ENCODE data around the gene IGSF21.

The IGSF21 gene

GRCh38 chr1:18232052-18232451, 124.5 kb downstream of the IGSF21 start:
- no peak for DNase-seq

DNA sequence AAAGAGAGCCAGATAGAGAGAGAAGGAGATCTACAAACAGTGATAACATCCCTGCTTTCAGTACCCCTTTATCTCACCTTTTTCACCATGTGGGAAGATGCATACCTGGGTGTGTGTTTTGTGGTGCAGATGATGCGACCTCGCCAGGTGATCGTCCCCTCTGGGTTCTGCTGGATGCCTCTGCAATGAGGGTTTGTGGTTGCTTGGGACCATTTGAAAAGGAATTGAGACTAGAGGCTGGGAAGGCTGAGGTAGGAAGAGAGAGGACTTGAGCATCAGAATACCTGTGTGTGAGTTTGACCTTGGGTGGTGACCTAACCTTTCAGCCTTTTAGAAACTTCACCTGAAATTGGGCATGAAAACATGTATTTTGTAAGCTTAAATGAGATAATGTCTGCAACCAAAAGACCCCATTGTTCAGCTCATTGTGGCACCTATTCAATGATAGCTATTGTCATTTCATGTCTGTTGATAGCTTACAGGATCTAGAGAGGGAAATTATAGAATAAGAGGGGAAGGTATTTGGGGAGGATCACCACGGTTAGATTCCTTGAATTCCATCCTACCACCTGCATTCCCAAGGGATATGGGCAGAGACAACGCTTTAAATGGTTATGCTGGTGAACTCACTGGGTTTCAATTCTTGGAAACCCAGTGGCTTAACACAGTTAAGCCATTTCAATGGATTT, 125.7 kb downstream of the IGSF21 start:
- no peak for DNase-seq

- DNase-seq = no peak
Observed at GRCh38 chr1:18234790-18235242, 127.2 kb downstream of the IGSF21 start.

DNA sequence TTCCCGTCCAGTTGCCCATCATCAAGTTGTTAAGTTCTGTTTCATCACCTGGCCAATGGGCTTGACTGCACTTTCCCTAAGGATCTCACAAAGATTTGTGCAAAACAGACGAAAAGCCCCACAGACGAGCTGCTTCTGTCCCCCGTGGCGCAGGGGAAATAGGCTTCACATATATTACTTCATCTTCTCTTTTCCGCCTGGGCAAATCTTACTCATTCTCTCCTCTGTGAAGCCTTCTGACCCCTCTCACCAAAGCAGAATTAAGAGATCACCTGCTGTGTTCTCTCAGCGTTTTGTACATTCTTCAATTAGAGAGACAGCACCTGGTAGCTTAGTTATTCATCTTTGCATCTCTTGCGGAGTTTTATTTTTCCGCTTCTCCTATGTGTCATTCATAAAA, 129.8 kb downstream of the IGSF21 start:
- DNase-seq = no peak

DNA sequence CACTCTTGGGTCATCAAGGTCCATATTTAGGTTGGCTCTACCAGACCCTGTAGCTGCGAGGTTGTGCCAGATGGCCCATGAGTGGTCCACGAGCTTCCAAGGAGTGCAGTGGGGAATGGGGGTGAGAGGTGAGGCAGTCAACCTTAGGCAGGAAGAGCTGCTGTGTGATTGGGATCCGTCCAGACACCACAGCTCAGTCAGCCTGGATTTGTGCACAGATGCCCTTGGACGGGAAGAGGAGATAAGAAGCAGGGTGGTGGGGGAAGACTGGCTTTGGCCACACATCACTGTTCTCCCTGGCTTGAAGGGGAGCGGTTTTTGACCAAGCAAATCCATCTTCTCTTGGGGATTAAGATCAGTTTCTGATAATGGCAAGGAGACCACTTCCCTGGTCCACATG, 130.6 kb downstream of the IGSF21 start:
- DNase-seq = no peak

DNA sequence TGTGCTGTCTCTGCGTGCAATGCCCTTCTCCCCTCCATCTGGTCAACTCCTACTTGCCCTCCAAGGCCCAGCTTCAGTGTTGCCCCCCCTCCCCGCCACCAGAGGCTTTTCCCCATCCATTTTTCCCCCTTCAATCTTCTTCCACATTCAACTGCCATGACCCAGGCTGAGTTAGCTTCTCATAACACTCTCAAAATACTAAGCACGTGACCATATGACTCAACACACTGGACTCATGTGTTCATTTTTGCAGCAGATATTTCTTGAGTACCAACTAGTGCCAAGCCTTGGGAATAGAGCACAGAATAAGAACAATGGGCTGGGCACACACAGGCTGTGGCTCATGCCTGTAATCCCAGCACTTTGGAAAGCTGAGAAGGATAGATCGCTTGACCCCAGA, 132.1 kb downstream of the IGSF21 start:
- DNase-seq = no peak

DNA sequence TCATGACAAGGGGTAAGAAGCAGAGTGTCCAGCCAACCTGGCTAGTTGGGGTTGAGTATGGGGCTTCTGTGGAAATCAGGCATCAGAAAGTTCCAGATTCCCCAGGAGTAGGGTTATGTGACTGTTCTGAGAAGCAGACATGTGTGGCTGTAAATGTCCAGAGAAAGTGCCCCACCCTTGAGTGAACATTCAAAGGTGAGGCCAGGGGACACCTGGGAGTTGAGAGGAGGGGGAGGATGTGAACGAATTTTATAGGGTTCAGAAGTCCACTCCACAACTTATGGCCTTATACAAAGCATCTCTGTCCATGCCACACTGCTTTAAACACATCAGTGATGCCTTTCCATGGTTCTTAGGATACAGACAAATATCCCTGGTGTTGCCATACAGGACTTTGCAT, 133.3 kb downstream of the IGSF21 start:
- DNase-seq = no peak

GRCh38 chr1:18241891-18242290, 134.3 kb downstream of the IGSF21 start:
- DNase-seq = no peak

- no peak for DNase-seq
Observed at GRCh38 chr1:18243503-18244175, 136.0 kb downstream of the IGSF21 start.

GRCh38 chr1:18244762-18245161, 137.2 kb downstream of the IGSF21 start:
- DNase-seq = no peak

DNA sequence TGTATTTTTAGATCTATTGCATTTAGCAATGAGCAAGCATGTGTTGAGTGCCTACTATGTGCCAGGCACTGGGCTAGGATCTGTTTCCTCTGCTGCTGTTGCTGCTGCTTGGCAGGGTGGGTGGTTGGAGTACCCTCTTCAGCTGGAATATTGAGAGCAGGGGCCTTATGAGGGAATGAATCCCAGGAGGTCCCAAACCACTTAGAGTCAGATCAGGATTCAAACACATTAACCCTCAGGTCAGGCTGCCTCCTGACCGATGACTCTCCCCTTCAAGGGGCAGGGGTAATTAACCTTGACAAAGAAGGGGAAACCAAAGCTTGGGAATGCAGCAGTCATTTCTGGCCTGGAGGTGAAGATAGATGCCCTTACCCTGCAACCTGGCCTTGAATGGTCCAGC, 138.0 kb downstream of the IGSF21 start:
- no peak for DNase-seq

- no peak for DNase-seq
Observed at GRCh38 chr1:18246543-18246942, 138.9 kb downstream of the IGSF21 start.

DNA sequence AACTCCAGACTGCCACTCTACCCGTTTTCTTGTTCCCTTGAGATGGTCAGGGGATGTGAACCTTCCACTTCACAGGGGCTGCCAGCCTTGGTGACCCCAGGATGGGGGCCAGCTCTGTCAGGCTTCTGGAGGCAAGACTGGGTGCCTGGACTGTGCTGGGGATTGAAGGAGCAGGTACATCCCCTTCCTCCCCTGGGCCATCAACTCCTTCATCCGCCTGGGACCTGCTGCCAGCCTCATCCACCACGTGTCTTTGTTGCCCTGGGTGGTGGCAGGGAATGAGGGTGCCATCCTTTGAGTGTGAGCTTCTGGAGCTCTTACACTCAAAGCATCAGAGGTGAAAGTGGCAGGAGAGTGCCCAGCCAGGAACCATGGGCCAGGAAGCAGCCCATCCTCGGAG, 139.6 kb downstream of the IGSF21 start:
- no peak for DNase-seq

DNA sequence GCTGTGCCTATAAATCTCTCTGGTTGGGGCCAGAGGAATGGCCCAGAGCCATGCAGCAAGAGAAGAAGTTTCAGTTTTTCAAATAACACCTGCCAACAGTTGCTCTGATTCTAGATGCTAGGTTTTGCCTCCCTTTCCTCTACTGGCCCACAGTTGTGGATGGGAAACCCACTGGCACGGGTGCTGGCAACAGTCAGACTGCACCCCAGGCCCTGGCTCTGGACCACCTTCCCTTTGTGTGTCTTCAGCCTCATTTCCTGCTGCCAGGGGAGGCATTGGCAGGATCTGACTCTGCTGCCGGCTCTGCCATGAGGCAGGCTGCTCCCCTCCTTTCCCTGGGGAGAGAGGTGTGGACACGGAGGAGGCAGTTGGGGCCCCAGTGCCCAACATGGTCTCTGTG, 142.0 kb downstream of the IGSF21 start:
- no peak for DNase-seq

DNA sequence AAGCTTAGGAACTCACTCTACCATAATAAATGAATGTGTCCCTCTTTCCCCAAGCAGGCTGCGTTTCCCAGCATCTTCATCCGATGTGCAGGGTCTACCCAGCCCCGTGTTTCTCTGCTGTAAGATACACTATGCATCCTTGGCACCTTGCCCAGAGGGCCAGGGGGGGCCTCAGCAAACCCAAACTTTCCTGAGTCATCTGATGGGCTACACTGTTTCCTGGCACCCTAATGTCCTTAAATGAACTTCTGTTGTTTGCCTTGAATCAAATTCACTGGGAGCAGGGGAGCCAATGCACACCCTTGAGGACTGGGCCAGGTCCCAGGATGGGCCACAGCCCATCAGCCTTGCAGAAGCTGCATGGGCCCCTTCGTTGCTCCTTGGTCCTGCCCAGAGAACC, 145.5 kb downstream of the IGSF21 start:
- no peak for DNase-seq

- no peak for DNase-seq
Observed at GRCh38 chr1:18256282-18257235, 149.0 kb downstream of the IGSF21 start.

DNA sequence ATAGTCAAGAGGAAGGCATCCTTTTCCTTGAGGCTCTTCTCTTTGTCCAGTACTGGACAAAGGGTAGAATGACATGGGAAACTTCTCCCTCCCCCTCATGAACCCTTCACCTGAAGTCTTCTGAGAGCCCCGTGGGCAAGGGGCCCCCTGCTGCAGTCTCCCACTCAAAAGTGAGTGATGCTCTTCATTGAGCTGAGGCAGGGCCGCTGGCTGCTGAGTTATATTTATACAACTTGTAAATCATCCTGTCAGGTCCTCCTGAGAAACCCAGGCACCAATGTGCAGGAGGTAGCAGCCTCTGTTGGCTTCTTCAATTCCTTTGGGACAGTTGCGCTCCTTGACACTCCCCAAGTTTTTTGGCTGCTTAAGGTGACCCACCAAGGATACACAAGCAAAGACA, 150.2 kb downstream of the IGSF21 start:
- no peak for DNase-seq

GRCh38 chr1:18261891-18262290, 154.3 kb downstream of the IGSF21 start:
- DNase-seq = no peak

DNA sequence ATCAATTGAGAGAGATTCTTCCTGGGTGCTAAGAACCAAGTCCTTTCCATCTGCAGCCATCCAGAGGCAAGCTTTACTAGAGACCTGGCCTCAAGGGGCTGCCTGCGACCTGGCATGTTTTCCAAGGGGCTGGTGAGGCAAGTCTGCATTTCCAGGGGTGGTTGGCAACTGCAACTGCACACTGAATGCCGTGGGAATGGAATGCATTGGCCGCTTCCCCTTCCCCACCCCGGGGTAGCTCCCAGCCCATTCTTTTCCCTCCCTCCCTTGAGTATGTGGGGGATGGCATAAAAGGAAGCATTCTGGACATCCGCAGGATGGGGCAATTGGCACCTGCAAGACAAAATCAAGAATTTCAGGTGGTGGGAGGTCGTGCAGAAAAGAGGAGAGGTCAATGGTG, 155.1 kb downstream of the IGSF21 start:
- DNase-seq = no peak

DNA sequence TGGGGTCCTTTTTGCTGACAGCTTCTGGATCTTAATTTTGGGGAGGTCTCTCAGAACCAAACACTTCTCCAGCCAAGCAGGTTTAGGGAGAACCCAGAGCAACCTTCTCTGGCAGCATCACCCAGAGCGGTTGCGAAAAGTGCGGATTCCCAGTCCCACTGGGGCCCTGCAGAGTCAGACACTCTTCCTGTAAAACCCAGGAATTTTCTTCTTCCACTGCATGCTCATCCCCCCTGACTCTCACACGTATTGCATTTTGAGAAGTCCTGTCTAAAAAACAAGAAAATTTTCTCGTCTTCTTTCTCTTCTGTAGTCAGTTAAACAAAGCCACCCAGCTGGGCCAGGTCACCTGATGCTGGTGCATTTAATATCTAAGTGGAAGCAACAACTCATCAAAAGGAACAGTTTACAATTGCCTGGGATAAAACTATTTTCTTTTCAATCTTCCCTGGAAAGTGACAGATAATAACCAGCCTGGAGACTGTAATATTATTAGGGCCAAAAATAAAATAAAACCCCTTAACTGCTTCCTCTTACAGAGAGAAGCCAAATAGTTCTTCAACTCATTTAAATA, 156.0 kb downstream of the IGSF21 start:
- no peak for DNase-seq

DNA sequence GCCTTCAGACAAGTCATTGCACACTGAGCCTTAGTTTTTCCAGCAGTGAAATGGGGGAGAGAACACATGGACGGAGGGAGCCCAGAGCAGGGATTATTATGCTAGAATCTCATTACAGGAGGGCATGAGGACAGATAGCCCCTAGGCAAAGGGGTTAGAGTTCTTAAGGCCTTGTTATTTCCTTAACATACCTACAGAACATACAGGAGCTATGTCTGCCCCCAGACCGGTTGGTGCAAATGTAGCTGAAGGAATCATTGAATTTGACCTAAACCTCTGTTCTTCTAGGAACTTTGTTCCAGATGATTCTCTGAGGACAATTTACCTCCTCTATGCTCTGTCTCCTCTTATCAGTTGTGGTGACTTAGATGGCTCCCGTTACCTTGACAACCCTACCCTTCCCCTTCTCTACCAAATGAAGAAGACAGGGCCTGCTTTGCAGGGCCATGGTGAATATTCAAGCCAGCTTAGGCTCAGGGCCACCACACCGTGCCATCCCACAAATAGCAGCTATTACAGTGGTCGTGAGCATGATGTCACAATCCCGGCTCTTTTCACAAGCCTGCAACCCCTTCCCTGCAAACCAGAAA, 156.9 kb downstream of the IGSF21 start:
- no peak for DNase-seq

DNA sequence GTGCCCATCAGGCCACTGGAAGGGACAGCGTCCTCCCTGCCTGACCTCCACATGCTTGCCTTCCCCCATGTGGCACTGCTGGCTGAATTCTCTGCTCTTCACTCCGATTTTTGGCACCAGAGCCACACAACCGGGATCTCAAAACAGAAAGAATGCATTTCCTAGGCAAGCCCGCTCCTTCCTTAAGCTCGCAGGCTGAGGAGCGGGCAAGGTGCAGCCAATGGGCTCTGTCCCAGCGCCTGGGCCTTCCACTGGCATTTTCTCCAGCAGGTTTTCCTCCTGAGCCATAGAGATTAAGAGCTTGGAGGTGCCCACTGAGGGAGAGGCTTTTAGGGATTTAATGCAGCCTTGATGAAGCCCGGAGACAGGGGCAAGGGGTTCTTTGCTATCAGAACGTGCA, 158.0 kb downstream of the IGSF21 start:
- no peak for DNase-seq

DNA sequence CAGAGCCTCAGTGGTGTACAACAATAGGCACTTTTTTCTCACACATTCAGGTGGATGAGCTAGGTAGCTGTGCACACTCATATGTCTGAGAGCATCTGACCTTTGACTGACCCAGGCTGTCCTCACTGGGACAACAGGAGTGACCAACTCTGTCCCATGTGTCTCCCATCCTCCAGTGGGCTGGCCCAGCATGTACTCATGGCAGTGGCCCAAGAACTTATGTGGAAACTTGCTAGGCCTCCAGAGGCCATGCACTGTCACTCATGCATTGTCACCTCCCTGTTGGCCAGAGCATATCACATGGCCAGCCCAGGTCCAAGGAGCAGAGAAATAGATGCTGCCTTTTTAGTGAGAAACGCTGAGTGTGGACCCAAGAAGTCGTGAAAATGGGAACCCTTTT, 158.8 kb downstream of the IGSF21 start:
- DNase-seq = no peak

Measured in activated CD4-positive, CD25-positive, alpha-beta regulatory T cell treated with anti-CD3 and anti-CD28 coated beads, Interleukin-2, amount 50 U/mL, for 72 hours (primary cell).